A673 (cell line): ENCODE results near the gene ERMN. TPM values are rescaled to one million over a fixed set of nuclear protein-coding genes. Genes with fewer than 3 reads are reported as not detected.
"Not testable (repeated sequence)": the region's sequence is repeated elsewhere in the genome, so short reads cannot be mapped to it uniquely, and the experiment has no call there.

Experiments used
- BruUV-seq: library from RNA; stranded (reverse); fragments of 400-500 nt; replicated peaks from 2 replicates; lab custom pipeline; 2021; lab: Mats Ljungman, UMichigan
- CTCF ChIA-PET: fragments of 300-600 bp; sonication (Branson Sonifier 250); formaldehyde crosslinking; loops from one replicate; lab custom pipeline; 2022; ENCODE audit warnings: antibody characterized with exemption; lab: Charles Lee
- POLR2A ChIA-PET: fragments of 300-600 bp; sonication (Branson Sonifier 250); formaldehyde crosslinking; loops from one replicate; lab custom pipeline; 2022; ENCODE audit warnings: antibody characterized with exemption; ENCODE audit not compliant: low non-redundant PET; lab: Charles Lee
- DNase-seq: peaks from one replicate; pipeline ENCODE4 v3.0.0-alpha.2; 2015; ENCODE audit warnings: low spot score
- H3K27ac ChIP-seq: fragments of 200-600 bp; sonication (generic); 2 replicates; pipeline ENCODE4 v1.5.1; 2016; ENCODE audit warnings: mixed run types, low read depth, mild to moderate bottlenecking, mixed read lengths, antibody characterized with exemption, low read length; ENCODE audit not compliant: poor library complexity, severe bottlenecking
- H3K27me3 ChIP-seq: fragments of 200-600 bp; sonication (generic); replicated peaks from 2 replicates; pipeline ENCODE4 v1.6.1; 2017; ENCODE audit warnings: mixed run types, low read depth, mild to moderate bottlenecking, mixed read lengths, antibody characterized with exemption, low read length; ENCODE audit not compliant: insufficient read depth, poor library complexity
- H3K36me3 ChIP-seq: fragments of 200-600 bp; sonication (generic); 2 replicates; pipeline ENCODE4 v1.6.1; 2016; ENCODE audit warnings: mixed run types, mild to moderate bottlenecking, mixed read lengths, antibody characterized with exemption, low read length; ENCODE audit not compliant: insufficient read depth, poor library complexity, severe bottlenecking
- H3K4me1 ChIP-seq: fragments of 200-600 bp; sonication (generic); 2 replicates; pipeline ENCODE4 v1.6.1; 2017; ENCODE audit warnings: mixed run types, mild to moderate bottlenecking, mixed read lengths, antibody characterized with exemption, low read length; ENCODE audit not compliant: insufficient read depth, poor library complexity, severe bottlenecking
- H3K4me3 ChIP-seq: fragments of 200-600 bp; sonication (generic); 2 replicates; pipeline ENCODE4 v1.5.1; 2016; ENCODE audit warnings: low read depth, mixed run types, mild to moderate bottlenecking, mixed read lengths, low read length; ENCODE audit not compliant: poor library complexity, severe bottlenecking
- H3K9me3 ChIP-seq: fragments of 200-600 bp; sonication (generic); 2 replicates; pipeline ENCODE4 v1.6.1; 2016; ENCODE audit warnings: mixed run types, low read depth, mild to moderate bottlenecking, mixed read lengths, antibody characterized with exemption, low read length; ENCODE audit not compliant: poor library complexity, severe bottlenecking
- EZH2 ChIP-seq: fragments of 200-600 bp; sonication (generic); IDR thresholded peaks from 2 replicates; pipeline ENCODE4 v1.6.1; 2017; ENCODE audit warnings: borderline replicate concordance, low read depth, mild to moderate bottlenecking, mixed read lengths, antibody characterized with exemption, low read length; ENCODE audit not compliant: poor library complexity, severe bottlenecking
- intact Hi-C: fragments of 100-400 bp; cut with micrococcal nuclease; formaldehyde crosslinking; loops from one replicate; pipeline ENCODE4 v1.10.0; 2022; ENCODE audit not compliant: unreplicated experiment
- total RNA-seq: library from RNA; stranded (reverse); gene quantifications from 2 replicates; pipeline ENCODE4 v1.2.3, GENCODE V29; 2021
- TF ChIP-seq, protein P1 (sequence below): fragments of 300-800, 200-600 bp; sonication (generic); conservative IDR thresholded peaks from 2 replicates; pipeline ENCODE4 v1.5.1; 2017; ENCODE audit warnings: low read depth, mild to moderate bottlenecking, antibody characterized with exemption, low read length, moderate library complexity, mixed read lengths

The ERMN gene
- total RNA-seq, 1 experiment from 2014 or later, result not detected

DNA sequence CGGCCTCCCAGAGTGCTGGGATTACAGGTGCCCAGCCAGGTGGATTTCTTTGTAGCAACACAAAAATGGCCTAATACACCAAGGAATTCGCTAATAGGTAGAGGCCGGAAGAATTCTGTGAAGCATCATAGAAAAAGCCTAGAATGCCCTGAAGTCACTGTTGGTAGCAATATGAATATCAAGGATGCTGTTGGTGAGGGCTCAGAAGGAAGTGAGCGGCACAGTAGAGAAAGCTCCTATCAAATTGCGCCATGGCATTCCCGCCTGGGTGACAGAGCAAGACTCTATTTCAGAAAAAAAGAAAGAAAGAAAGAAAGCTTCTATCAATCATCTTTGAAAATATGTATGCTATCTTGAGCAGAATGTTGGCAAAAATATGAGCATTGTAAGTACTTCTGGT, 44.3 kb downstream of the ERMN start:
- DNase-seq, result no peak
- H3K9me3 ChIP-seq, result no peaks in the 10 kb centered on the region
- no peak overlapping the region for H3K27ac ChIP-seq
- H3K36me3 ChIP-seq, result no peaks in the 10 kb centered on the region
- POLR2A ChIA-PET, result no interaction called here
- TF ChIP-seq, protein P1, sequence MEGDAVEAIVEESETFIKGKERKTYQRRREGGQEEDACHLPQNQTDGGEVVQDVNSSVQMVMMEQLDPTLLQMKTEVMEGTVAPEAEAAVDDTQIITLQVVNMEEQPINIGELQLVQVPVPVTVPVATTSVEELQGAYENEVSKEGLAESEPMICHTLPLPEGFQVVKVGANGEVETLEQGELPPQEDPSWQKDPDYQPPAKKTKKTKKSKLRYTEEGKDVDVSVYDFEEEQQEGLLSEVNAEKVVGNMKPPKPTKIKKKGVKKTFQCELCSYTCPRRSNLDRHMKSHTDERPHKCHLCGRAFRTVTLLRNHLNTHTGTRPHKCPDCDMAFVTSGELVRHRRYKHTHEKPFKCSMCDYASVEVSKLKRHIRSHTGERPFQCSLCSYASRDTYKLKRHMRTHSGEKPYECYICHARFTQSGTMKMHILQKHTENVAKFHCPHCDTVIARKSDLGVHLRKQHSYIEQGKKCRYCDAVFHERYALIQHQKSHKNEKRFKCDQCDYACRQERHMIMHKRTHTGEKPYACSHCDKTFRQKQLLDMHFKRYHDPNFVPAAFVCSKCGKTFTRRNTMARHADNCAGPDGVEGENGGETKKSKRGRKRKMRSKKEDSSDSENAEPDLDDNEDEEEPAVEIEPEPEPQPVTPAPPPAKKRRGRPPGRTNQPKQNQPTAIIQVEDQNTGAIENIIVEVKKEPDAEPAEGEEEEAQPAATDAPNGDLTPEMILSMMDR, result no peak
- TF ChIP-seq EZH2, result no peak
- H3K4me3 ChIP-seq, result no peak overlapping the region
- no peaks in the 10 kb centered on the region for H3K27me3 ChIP-seq
- intact Hi-C loops, result no loop called here
- CTCF ChIA-PET, result no interaction called here
- no TSS peak for BruUV-seq
- no peaks in the 10 kb centered on the region for H3K4me1 ChIP-seq

DNA sequence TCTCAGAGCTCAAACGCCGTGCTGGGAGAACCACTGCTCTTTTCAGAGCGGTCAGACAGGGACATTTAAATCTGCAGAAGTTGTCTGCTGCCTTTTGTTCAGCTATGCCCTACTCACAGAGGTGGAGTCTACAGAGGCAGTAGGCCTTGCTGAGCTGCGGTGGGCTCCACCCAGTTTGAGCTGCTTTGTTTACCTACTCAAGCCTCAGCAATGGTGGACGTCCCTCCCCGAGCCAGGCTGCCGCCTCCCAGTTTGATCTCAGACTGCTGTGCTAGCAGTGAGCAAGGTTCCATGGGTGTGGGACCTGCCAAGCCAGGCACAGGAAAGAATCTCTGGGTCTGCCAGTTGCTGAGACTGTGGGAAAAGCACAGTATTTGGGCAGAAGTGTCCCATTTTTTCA, 46.3 kb downstream of the ERMN start:
- BruUV-seq, intact Hi-C loops, POLR2A ChIA-PET, H3K4me1 ChIP-seq, DNase-seq, H3K4me3 ChIP-seq, CTCF ChIA-PET, H3K9me3 ChIP-seq, H3K36me3 ChIP-seq, H3K27ac ChIP-seq, H3K27me3 ChIP-seq: not testable (repeated sequence)

DNA sequence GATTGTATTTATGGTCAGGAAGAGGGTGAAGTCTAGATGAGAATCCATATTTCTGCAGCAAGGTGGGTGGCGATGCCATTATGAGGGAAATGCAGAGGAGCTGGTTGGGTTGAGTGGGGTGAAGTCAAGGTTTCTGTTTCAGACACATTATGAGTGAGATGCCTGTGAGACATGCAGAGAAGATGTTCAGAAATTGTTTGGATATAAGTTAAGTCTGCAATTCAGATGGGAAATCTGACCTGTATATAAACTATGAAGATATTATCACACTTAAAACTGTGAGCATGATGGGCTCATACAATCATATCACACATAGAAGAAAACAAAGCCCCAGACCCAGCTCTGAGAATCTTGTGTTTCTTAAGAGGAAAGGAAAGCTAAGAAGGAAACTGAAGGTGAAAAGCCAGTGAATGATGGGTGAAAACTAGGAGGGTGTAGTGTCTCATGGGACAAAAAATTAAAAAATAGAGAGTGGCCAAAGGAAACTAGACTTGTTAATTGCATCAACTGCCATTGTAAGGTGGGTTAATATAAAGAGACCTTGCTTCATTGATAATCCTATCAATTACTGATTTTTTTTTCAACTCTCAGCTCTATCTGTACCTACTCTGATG, 53.9 kb downstream of the ERMN start:
- ChIA-PET CTCF (no interaction called here), POLR2A (no interaction called here)
- no peak for DNase-seq
- Histone ChIP-seq H3K4me1 (no peaks in the 10 kb centered on the region), H3K9me3 (no peaks in the 10 kb centered on the region), H3K27me3 (no peaks in the 10 kb centered on the region), H3K4me3 (no peak overlapping the region), H3K36me3 (no peaks in the 10 kb centered on the region), H3K27ac (no peak overlapping the region)
- BruUV-seq, result no TSS peak
- TF ChIP-seq, protein P1, result no peak
- no peak for TF ChIP-seq EZH2
- intact Hi-C loops, result no loop called here

DNA sequence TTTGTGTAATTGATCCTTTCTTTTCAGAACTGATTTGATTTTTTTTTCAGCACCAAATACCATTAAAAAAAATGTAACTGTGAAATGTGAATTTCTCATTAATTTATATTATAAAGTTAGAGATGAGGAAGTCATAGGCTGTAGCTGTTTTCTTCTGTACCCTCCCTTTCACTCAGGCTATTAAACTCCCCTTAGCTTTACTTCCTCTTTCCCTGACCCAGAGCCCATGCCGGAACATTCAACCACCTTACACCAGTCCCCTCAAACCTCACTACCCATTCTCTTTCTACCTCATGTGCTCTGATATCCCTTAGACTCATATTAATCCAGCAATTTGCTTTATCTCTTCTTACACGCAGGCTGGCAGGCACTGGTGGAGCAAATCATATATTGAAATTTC, 55.7 kb downstream of the ERMN start:
- POLR2A ChIA-PET, result no interaction called here

More for the DNA sequence above, 55.7 kb downstream of the ERMN start:
- no peaks in the 10 kb centered on the region for H3K4me1 ChIP-seq
- no peak for TF ChIP-seq EZH2
- TF ChIP-seq, protein P1, result no peak
- no peak overlapping the region for H3K4me3 ChIP-seq
- H3K36me3 ChIP-seq, result no peaks in the 10 kb centered on the region
- no peak overlapping the region for H3K27ac ChIP-seq
- no peak for DNase-seq
- CTCF ChIA-PET, result no interaction called here
- no peaks in the 10 kb centered on the region for H3K27me3 ChIP-seq
- no TSS peak for BruUV-seq
- intact Hi-C loops, result no loop called here
- no peaks in the 10 kb centered on the region for H3K9me3 ChIP-seq
